ENCODE measurements around the gene HS3ST3A1. TPM values are rescaled to one million over a fixed set of nuclear protein-coding genes. Genes with fewer than 3 reads are reported as not detected.

The HS3ST3A1 gene
- total RNA-seq, 1 donor from 2014 or later = 0.16 TPM

DNA sequence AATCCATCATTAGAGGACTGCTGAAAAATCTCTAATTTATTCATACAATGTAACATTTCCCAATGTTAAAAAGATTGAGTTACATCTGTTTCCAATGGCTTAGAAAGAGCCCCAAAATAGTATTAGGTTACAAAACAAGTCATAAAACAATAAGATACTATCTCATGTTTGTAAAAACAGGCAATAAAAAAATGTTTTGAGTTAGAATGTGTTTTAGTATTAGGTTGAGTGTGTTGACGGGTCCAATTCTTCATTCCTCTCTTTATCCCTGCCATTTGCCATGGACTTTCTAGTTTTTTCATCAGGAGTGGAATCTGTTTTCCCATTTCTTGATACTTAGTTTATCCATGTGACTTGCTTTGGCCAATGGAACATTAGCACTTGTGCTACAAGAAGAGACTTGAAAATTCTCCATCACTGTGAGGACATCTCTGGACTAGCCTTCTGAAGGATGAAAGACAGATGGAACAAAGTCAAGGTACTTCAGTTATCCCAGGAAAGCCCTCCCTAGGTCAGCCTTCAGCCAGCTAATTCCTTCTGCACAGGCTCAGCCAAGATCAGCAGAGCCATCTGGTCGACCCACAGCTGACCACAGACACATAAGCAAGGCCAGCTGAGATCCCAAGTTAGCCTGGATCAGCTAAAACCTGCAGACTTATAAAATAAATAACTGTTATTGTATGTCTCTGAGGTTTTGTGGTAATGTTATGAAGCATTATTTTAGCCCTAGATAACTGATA is 83.3 kb downstream of the HS3ST3A1 start:
- Histone ChIP-seq H3K36me3 (no peaks in the 10 kb centered on the region), H3K4me3 (no peak overlapping the region), H3K27me3 (ENCODE audit: low read depth) (no peaks in the 10 kb centered on the region), H3K4me1 (no peaks in the 10 kb centered on the region), H3K9me3 (replicated peaks) (no peaks in the 10 kb centered on the region), H3K27ac (replicated peaks) (no peak overlapping the region)
- intact Hi-C loops (cut with micrococcal nuclease) = no loop called here
- no peak for DNase-seq
- TF ChIP-seq, protein P1, sequence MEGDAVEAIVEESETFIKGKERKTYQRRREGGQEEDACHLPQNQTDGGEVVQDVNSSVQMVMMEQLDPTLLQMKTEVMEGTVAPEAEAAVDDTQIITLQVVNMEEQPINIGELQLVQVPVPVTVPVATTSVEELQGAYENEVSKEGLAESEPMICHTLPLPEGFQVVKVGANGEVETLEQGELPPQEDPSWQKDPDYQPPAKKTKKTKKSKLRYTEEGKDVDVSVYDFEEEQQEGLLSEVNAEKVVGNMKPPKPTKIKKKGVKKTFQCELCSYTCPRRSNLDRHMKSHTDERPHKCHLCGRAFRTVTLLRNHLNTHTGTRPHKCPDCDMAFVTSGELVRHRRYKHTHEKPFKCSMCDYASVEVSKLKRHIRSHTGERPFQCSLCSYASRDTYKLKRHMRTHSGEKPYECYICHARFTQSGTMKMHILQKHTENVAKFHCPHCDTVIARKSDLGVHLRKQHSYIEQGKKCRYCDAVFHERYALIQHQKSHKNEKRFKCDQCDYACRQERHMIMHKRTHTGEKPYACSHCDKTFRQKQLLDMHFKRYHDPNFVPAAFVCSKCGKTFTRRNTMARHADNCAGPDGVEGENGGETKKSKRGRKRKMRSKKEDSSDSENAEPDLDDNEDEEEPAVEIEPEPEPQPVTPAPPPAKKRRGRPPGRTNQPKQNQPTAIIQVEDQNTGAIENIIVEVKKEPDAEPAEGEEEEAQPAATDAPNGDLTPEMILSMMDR (IDR thresholded peaks at IDR 0.05; ENCODE audit: borderline replicate concordance) = no peak

DNA sequence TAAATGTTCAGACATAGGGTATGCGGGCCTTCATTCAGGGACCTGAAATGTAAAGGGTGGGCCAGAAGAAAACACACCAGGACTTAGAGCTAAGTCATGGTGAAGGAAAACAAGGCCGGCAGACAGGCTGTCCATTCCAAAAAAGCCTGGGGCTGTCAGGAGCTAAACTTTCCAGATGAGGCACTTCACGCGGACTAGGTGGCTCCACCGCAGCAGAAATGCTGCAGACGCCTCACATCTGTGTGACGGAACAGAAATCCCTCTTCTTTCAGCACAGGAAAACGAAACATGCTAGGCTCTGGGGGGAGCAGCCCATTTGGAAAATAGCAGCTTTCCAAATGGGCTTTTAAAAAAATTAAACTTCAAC is 88.7 kb downstream of the HS3ST3A1 start:
- H3K27ac ChIP-seq (replicated peaks) = no peak overlapping the region

DNA sequence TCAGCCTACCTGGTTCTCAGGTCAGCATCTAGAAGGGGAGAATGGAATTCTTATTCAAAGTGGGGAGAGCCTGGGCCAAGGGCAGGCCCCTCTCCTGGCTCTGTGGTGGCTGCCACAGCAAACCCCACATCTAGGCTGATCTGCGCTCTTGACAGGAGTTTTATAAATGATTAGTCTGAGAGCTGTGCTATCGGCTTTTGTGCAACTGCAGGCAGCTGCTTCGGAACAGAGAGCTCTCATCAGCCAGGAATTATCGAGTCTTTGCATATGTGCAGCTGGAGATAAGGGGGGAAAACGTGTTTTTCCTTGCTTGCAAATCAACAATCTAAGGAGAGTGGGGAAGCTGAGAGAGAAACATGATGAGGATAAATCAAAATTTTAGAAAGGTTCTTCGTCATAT is 91.7 kb downstream of the HS3ST3A1 start:
- Histone ChIP-seq H3K27me3 (ENCODE audit: low read depth) (no peaks in the 10 kb centered on the region), H3K4me3 (no peak overlapping the region), H3K36me3 (no peaks in the 10 kb centered on the region), H3K27ac (replicated peaks) (no peak overlapping the region), H3K9me3 (replicated peaks) (no peaks in the 10 kb centered on the region), H3K4me1 (peaks cover 7% of the 10 kb centered on the region)
- no peak for DNase-seq
- TF ChIP-seq, protein P1 (IDR thresholded peaks at IDR 0.05; ENCODE audit: borderline replicate concordance) = no peak
- intact Hi-C loops (cut with micrococcal nuclease) = no loop called here

More for the DNA sequence above, 88.7 kb downstream of the HS3ST3A1 start:
- intact Hi-C loops (cut with micrococcal nuclease) = no loop called here
- TF ChIP-seq, protein P1 (IDR thresholded peaks at IDR 0.05; ENCODE audit: borderline replicate concordance) = no peak
- H3K9me3 ChIP-seq (replicated peaks) = no peaks in the 10 kb centered on the region
- no peak for DNase-seq
- no peaks in the 10 kb centered on the region for H3K27me3 ChIP-seq (ENCODE audit: low read depth)
- peaks cover 7% of the 10 kb centered on the region for H3K4me1 ChIP-seq
- H3K4me3 ChIP-seq = no peak overlapping the region
- H3K36me3 ChIP-seq = no peaks in the 10 kb centered on the region

DNA sequence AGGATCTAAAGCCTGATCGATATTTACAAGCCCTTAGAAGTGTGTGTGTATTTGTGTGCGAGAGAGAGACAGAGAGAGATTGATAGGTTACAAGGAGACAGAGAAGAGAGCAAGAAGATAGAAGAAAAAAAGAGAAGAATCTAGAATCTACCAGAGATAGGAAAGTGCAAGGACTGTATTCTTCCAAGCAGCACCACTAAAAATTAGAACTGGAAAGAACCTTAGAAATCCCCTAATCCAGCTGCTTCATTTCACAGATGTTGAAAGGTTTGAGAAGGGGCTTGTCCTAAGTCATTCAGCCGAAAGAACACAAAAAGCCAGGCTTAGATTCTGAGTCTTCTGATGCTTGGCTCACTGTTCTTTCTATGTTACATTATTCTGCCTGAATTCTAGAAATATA is 92.2 kb downstream of the HS3ST3A1 start:
- peaks cover 7% of the 10 kb centered on the region for H3K4me1 ChIP-seq
- H3K9me3 ChIP-seq (replicated peaks) = no peaks in the 10 kb centered on the region
- TF ChIP-seq, protein P1 (IDR thresholded peaks at IDR 0.05; ENCODE audit: borderline replicate concordance) = no peak
- no peak overlapping the region for H3K27ac ChIP-seq (replicated peaks)
- H3K27me3 ChIP-seq (ENCODE audit: low read depth) = no peaks in the 10 kb centered on the region
- no peak overlapping the region for H3K4me3 ChIP-seq
- intact Hi-C loops (cut with micrococcal nuclease) = no loop called here
- no peak for DNase-seq
- no peaks in the 10 kb centered on the region for H3K36me3 ChIP-seq

DNA sequence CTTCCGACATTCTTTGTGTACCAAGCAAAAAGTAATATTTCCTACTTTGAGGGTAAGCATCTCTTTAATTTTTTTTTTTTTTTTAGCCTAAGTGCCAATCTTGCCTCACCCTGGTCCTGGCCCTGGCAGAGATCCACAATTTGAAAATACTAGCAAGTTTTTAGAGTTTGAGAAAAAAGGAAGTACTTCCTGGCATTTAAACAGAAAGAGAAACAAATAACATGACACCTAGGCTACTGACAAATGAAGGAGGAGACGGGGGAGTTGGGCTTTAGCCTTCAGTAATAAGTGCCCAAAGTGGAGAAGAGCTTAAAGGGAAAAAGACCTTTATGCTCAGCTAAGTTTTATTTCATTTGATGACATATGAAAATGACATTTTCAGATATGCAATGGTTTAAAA is 92.8 kb downstream of the HS3ST3A1 start:
- Histone ChIP-seq H3K36me3 (no peaks in the 10 kb centered on the region), H3K27me3 (ENCODE audit: low read depth) (no peaks in the 10 kb centered on the region), H3K9me3 (replicated peaks) (no peaks in the 10 kb centered on the region), H3K4me3 (no peak overlapping the region), H3K27ac (replicated peaks) (no peak overlapping the region), H3K4me1 (peaks cover 7% of the 10 kb centered on the region)
- TF ChIP-seq, protein P1 (IDR thresholded peaks at IDR 0.05; ENCODE audit: borderline replicate concordance) = no peak
- DNase-seq = no peak
- intact Hi-C loops (cut with micrococcal nuclease) = no loop called here

Measured in left ventricle myocardium inferior (tissue), 1 donor.